Measurements from ENCODE around the gene ACTA2.

DNA sequence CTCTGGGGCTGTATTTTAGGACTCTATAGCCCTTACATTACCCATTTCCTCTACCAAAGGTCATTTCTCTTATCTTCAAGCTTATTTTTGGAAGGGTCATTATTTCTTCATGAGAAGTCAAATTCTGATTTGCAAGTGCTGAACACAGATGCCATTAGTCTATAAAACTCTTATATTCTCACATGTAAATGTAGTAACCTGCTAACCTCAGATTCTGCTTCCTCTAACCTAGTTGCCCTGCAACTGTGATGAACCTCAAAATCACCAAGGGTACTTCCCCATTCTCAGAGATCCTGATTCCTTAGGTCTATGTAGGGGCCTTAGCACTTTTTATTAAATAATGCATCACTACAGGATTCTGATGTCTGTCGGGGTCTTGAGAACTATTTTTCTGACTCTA, 44.4 kb upstream of the ACTA2 start:
- no peak for TF ChIP-seq CTCF (conservative IDR thresholded peaks at IDR 0.05; ENCODE audit: low read depth, low read length)
- TF ChIP-seq EZH2 (IDR thresholded peaks at IDR 0.05; ENCODE audit: borderline replicate concordance, low read depth, low read length, poor library complexity, severe bottlenecking): no peak

Data from A673 (cell line).